Gastroesophageal sphincter (tissue), 3 donors: Measurements from ENCODE around the gene FHAD1.

Experiments
- CTCF ChIP-seq, 4 experiments: fragments of 200-600 bp in 2 of 4; fragments of 450-650 bp in 2 of 4; sonication (generic) in 1 of 4; IDR thresholded peaks; one replicate each; pipeline ENCODE4 v1.5.1; 2017 to 2019; ENCODE audit warnings: antibody characterized with exemption in 4 of 4, mild to moderate bottlenecking in 2 of 4, moderate library complexity in 2 of 4
- POLR2A ChIP-seq, 2 donors: fragments of 450-650 bp; IDR thresholded peaks; one replicate each; pipeline ENCODE4 v1.6.1; 2017; ENCODE audit warnings: antibody characterized with exemption in 2 of 2, mild to moderate bottlenecking in 2 of 2, moderate library complexity in 1 of 2

DNA sequence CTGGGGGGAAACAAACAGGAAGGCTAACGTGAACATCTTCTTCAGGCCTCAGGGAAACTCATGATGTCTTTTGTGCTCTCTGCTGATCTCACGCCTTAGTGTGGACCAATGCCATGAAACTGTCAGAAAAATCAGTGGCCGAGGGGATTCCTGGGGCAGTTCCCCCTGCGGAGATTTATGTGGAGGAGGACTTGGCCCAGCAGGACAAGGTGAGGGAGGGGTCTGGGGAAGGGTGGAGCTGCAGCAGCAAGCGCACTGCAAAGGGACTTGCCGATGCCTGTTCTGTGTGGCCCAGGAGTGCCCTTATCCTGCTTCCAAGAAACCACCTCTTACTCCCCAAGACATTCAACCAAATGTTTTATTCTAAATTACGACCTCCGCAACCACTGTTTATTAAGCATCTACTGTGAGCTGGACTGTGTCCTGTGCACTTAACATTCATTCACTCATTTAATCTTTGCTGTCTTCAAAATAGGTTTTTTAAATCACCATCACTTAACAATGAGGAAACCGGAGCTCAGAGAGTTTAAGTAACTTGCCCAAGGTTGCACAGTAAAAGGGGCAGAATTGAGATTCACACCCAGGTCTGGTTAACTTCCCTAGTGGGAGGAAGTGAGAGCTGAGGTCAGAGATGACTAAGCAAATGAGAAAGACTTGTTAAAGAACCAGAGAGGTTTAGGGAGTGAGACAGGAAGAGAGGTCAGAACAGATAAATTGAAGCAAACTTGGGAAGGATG is 49.7 kb downstream of the FHAD1 start:
- TF ChIP-seq POLR2A (IDR thresholded peaks at IDR 0.05) (no peak), CTCF (IDR thresholded peaks at IDR 0.05) (no peak)
